ENCODE measurements around the gene RBM28.

DNA sequence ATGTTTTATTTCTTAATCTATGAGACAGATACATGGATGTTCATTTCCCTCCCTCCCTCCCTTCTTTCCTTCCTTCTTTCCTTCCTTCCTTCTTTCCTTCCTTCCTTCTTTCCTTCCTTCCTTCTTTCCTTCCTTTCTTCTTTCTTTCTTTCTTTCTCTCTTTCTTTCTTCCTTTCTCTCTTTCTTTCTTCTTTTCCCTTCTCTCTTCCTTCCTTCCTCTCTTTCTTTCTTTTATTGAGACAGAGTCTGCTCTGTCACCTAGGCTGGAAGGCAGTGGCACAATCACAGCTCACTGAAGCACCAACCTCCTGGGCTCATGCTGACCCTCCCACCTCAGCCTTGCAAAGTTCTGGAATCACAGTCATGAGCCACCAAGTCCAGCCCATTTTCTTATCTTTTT lies 23.3 kb upstream of the RBM28 start:
- TF ChIP-seq EZH2 (IDR thresholded peaks at IDR 0.05; ENCODE audit: low read length, unreplicated experiment) (no peak), EZH2phosphoT487 (IDR thresholded peaks at IDR 0.05; ENCODE audit: borderline replicate concordance, low read length) (no peak)
- TF ChIP-seq, protein P1, sequence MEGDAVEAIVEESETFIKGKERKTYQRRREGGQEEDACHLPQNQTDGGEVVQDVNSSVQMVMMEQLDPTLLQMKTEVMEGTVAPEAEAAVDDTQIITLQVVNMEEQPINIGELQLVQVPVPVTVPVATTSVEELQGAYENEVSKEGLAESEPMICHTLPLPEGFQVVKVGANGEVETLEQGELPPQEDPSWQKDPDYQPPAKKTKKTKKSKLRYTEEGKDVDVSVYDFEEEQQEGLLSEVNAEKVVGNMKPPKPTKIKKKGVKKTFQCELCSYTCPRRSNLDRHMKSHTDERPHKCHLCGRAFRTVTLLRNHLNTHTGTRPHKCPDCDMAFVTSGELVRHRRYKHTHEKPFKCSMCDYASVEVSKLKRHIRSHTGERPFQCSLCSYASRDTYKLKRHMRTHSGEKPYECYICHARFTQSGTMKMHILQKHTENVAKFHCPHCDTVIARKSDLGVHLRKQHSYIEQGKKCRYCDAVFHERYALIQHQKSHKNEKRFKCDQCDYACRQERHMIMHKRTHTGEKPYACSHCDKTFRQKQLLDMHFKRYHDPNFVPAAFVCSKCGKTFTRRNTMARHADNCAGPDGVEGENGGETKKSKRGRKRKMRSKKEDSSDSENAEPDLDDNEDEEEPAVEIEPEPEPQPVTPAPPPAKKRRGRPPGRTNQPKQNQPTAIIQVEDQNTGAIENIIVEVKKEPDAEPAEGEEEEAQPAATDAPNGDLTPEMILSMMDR (conservative IDR thresholded peaks at IDR 0.05; ENCODE audit: low read depth, low read length), result no peak

All from PC-3 (cell line).